Measurements from ENCODE around the gene KRTAP5-5. TPM values are rescaled to one million over a fixed set of nuclear protein-coding genes. Genes with fewer than 3 reads are reported as not detected.
A peak's percentile ranks its signal among the peaks of the same experiment; 100 is the strongest.

Gene KRTAP5-5
- total and polyA plus RNA-seq, 2 of the 8 experiments (the other 6 are each of a cell fraction or from before 2014, with no cell fraction given), result 0.09 TPM; not detected in 1

GRCh38 chr11:1656670-1657069, 27.1 kb downstream of the KRTAP5-5 start:
- Histone ChIP-seq H3K23ac (ENCODE audit: insufficient read length) (no peak overlapping the region), H3K4me3 (ENCODE audit: extremely low read depth in 1 of 4, insufficient read depth in 2 of 4, low read depth in 3 of 4, low read length in 4 of 4) (no peak overlapping the region), H4K91ac (replicated peaks; ENCODE audit: insufficient read length, low read length) (no peak overlapping the region), H3K4ac (replicated peaks; ENCODE audit: insufficient read length, low read depth, low read length) (no peak overlapping the region), H3K56ac (replicated peaks; ENCODE audit: insufficient read length, low read depth, low read length) (no peak overlapping the region), H4K20me1 (replicated peaks in 1 of 2; ENCODE audit: control insufficient read depth in 1 of 2, insufficient read depth in 2 of 2, low read length in 2 of 2) (no peaks in the 10 kb centered on the region), H4K5ac (ENCODE audit: insufficient read length, low read depth, low read length) (no peak overlapping the region), H3K4me1 (replicated peaks in 1 of 4; ENCODE audit: control insufficient read depth in 3 of 4, insufficient read depth in 4 of 4, low read length in 3 of 4) (peaks cover 0 to 6% (median 2%) of the 10 kb centered on the region in 4 experiments; a peak in 3 of 7 replicates), H3K27ac (ENCODE audit: low read depth, low read length) (no peak overlapping the region), H3K79me1 (ENCODE audit: low read depth, low read length) (no peaks in the 10 kb centered on the region), H2BK20ac (ENCODE audit: low read length) (no peak overlapping the region), H3K9ac (replicated peaks in 1 of 4; ENCODE audit: extremely low read depth in 1 of 4, low read depth in 3 of 4, low read length in 3 of 4) (no peak overlapping the region), H3K4me2 (ENCODE audit: insufficient read depth in 1 of 2, low read depth in 2 of 2, low read length in 2 of 2) (no peak overlapping the region), H4K8ac (ENCODE audit: extremely low read depth, insufficient read depth, low read length) (no peak overlapping the region), H2BK5ac (ENCODE audit: low read depth, low read length) (no peak overlapping the region), H3K9me3 (ENCODE audit: insufficient read depth in 2 of 2, low read depth in 1 of 2, low read length in 1 of 2) (no peaks in the 10 kb centered on the region), H2AK5ac (ENCODE audit: low read depth, low read length) (no peak overlapping the region), H3K36me3 (ENCODE audit: control insufficient read depth in 2 of 4, insufficient read depth in 4 of 4, low read length in 3 of 4) (no peaks in the 10 kb centered on the region), H3K23me2 (ENCODE audit: low read depth, low read length) (no peaks in the 10 kb centered on the region), H2AFZ (ENCODE audit: low read length) (no peak overlapping the region), H3K18ac (ENCODE audit: extremely low read depth, low read length) (no peak overlapping the region), H3K27me3 (replicated peaks in 1 of 4; ENCODE audit: control insufficient read depth in 3 of 4, extremely low read depth in 1 of 4, insufficient read depth in 3 of 4, low read length in 3 of 4) (peaks cover 0 to 9% (median 6%) of the 10 kb centered on the region in 4 experiments; a peak in 4 of 7 replicates), H2BK12ac (ENCODE audit: low read depth, low read length) (no peak overlapping the region), H3K79me2 (ENCODE audit: control insufficient read depth in 1 of 2, insufficient read depth in 2 of 2, low read length in 2 of 2) (no peaks in the 10 kb centered on the region), H2BK15ac (ENCODE audit: low read length) (no peak overlapping the region), H2BK120ac (replicated peaks; ENCODE audit: low read depth, low read length) (no peak overlapping the region), H3K14ac (ENCODE audit: insufficient read length) (no peak overlapping the region)
- POLR2A ChIA-PET (ENCODE audit: partially characterized antibody), result no interaction called here
- CTCF ChIA-PET (ENCODE audit: partially characterized antibody), result interaction anchor here (10.1 kb wide), 1 partner anchor 497 kb away, joined by 166 read pairs; no protein-coding TSS in a partner anchor
- 66% methylated on average over 7 of the region's 7 CpGs; no CpG with 5 or more reads in 1 of the 2 experiments for whole genome bisulfite sequencing, 2 experiments (ENCODE audit: extremely low coverage in 1 of 2, insufficient coverage in 1 of 2, insufficient read length in 1 of 2, insufficient replicate concordance in 2 of 2, low coverage in 1 of 2, low lambda C conversion rate in 2 of 2, missing lambda C conversion rate in 1 of 2)
- peak in 1 of 2 experiments; percentile 19 for DNase-seq (ENCODE audit: low read depth in 1 of 2, low spot score in 2 of 2)
- FAIRE-seq, result no peak
- TF ChIP-seq BACH1 (IDR thresholded peaks at IDR 0.05; ENCODE audit: low read length), result no peak
- TF ChIP-seq, protein P1, sequence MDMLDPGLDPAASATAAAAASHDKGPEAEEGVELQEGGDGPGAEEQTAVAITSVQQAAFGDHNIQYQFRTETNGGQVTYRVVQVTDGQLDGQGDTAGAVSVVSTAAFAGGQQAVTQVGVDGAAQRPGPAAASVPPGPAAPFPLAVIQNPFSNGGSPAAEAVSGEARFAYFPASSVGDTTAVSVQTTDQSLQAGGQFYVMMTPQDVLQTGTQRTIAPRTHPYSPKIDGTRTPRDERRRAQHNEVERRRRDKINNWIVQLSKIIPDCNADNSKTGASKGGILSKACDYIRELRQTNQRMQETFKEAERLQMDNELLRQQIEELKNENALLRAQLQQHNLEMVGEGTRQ (IDR thresholded peaks at IDR 0.05; ENCODE audit: low read length), result no peak
- no peak for TF ChIP-seq RFX5 (IDR thresholded peaks at IDR 0.05; ENCODE audit: borderline replicate concordance, low read depth, low read length)
- no peak for TF ChIP-seq KDM5A (IDR thresholded peaks at IDR 0.05; ENCODE audit: low read length)
- no peak for TF ChIP-seq HDAC2 (IDR thresholded peaks at IDR 0.05; ENCODE audit: borderline replicate concordance in 1 of 2, low read depth in 2 of 2, low read length in 2 of 2)
- TF ChIP-seq SUZ12 (IDR thresholded peaks at IDR 0.05; ENCODE audit: low read length), result no peak
- TF ChIP-seq, protein P2, sequence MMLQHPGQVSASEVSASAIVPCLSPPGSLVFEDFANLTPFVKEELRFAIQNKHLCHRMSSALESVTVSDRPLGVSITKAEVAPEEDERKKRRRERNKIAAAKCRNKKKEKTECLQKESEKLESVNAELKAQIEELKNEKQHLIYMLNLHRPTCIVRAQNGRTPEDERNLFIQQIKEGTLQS (IDR thresholded peaks at IDR 0.05; ENCODE audit: insufficient read depth, low read depth, low read length), result no peak
- no peak for TF ChIP-seq SIRT6 (IDR thresholded peaks at IDR 0.05; ENCODE audit: low read length)
- no peak for TF ChIP-seq TBP (IDR thresholded peaks at IDR 0.05; ENCODE audit: low read depth, low read length)
- TF ChIP-seq POLR2A (IDR thresholded peaks at IDR 0.05; ENCODE audit: control extremely low read depth in 1 of 2, low read depth in 2 of 2, low read length in 2 of 2), result no peak
- TF ChIP-seq GTF2F1 (IDR thresholded peaks at IDR 0.05; ENCODE audit: borderline replicate concordance, low read depth, low read length), result no peak
- no peak for TF ChIP-seq POLR2AphosphoS5 (IDR thresholded peaks at IDR 0.05; ENCODE audit: low read depth, low read length)
- TF ChIP-seq SIX5 (IDR thresholded peaks at IDR 0.05; ENCODE audit: low read depth, low read length), result no peak
- TF ChIP-seq RBBP5 (IDR thresholded peaks at IDR 0.05; ENCODE audit: borderline replicate concordance, low read depth, low read length), result no peak
